ENCODE measurements around the gene STK24. TPM values are rescaled to one million over a fixed set of nuclear protein-coding genes. Genes with fewer than 3 reads are reported as not detected.

Gene STK24
- total RNA-seq, 1 donor from 2014 or later: 66.2 TPM

DNA sequence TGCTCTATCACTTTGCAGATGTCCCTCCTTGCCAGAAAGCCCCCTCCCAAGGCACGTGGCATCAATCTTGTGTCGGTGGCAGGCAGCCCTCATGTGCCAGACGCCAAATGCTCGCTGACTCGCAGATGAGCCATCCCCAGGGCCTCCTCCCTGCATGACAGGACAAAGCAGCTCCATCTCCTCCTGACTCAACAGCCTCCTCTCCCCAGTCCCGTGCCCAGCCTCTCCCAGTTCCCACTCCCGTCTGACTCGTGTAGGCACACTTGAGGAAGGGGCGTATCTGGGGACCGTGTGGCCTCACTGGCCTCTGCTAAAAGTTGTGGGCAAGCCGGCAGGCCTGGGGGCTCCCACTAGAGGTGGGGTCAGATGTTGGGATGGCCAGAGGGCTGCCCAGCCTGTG lies 133.6 kb downstream of the STK24 start:
- TF ChIP-seq, protein P1, sequence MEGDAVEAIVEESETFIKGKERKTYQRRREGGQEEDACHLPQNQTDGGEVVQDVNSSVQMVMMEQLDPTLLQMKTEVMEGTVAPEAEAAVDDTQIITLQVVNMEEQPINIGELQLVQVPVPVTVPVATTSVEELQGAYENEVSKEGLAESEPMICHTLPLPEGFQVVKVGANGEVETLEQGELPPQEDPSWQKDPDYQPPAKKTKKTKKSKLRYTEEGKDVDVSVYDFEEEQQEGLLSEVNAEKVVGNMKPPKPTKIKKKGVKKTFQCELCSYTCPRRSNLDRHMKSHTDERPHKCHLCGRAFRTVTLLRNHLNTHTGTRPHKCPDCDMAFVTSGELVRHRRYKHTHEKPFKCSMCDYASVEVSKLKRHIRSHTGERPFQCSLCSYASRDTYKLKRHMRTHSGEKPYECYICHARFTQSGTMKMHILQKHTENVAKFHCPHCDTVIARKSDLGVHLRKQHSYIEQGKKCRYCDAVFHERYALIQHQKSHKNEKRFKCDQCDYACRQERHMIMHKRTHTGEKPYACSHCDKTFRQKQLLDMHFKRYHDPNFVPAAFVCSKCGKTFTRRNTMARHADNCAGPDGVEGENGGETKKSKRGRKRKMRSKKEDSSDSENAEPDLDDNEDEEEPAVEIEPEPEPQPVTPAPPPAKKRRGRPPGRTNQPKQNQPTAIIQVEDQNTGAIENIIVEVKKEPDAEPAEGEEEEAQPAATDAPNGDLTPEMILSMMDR (IDR thresholded peaks at IDR 0.05; ENCODE audit: borderline replicate concordance): no peak
- Histone ChIP-seq H3K4me1 (peaks cover 16% of the 10 kb centered on the region), H3K36me3 (peaks cover 45% of the 10 kb centered on the region), H3K27me3 (ENCODE audit: low read depth) (no peaks in the 10 kb centered on the region), H3K27ac (replicated peaks) (no peak overlapping the region), H3K9me3 (replicated peaks) (no peaks in the 10 kb centered on the region), H3K4me3 (no peak overlapping the region)
- intact Hi-C loops (cut with micrococcal nuclease): no loop called here
- no peak for DNase-seq

DNA sequence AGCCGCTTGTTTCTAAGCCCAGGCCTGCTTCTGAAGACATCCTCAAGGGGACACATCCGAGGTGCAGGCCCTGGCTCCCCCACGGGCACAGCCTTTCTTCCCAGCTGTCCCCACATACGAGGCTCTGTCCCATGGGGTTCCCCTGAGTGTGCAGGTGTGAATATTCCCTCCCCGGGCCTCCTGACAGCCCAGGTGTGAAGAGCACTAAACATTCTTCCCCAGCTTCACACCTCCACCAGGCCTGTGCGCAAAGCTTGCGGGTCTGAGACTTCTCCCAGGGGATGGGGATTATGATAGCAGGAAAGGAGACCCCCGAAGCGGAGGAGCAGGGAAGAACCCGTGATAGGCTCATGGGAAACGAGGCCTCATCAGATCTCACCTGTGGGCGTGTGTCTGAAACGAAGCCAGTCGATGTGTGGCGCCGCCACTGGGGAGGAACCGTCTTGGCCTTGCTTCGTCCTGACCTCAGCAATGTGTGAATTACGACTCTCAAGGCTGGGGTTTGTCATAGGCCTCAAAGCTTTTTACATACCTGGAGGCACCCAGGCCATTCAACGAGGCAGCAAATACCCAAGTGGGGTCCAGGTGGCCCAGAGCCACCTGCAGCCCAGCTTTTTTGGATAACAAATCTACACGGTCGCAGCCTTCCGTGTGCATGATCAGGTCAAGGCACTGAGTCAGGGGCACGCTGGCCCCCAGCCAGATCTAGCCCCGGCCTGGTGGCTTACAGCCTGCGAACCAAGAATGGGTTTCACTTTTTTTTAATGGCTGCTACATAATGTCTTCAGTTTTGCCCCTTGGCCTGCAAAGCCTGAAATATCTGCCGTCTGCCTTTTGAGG lies 134.3 kb downstream of the STK24 start:
- Histone ChIP-seq H3K4me3 (no peak overlapping the region), H3K4me1 (peaks cover 10% of the 10 kb centered on the region), H3K9me3 (replicated peaks) (no peaks in the 10 kb centered on the region), H3K36me3 (peaks cover 42% of the 10 kb centered on the region), H3K27ac (replicated peaks) (no peak overlapping the region), H3K27me3 (ENCODE audit: low read depth) (no peaks in the 10 kb centered on the region)
- no peak for DNase-seq
- intact Hi-C loops (cut with micrococcal nuclease): no loop called here
- TF ChIP-seq, protein P1 (IDR thresholded peaks at IDR 0.05; ENCODE audit: borderline replicate concordance): no peak

DNA sequence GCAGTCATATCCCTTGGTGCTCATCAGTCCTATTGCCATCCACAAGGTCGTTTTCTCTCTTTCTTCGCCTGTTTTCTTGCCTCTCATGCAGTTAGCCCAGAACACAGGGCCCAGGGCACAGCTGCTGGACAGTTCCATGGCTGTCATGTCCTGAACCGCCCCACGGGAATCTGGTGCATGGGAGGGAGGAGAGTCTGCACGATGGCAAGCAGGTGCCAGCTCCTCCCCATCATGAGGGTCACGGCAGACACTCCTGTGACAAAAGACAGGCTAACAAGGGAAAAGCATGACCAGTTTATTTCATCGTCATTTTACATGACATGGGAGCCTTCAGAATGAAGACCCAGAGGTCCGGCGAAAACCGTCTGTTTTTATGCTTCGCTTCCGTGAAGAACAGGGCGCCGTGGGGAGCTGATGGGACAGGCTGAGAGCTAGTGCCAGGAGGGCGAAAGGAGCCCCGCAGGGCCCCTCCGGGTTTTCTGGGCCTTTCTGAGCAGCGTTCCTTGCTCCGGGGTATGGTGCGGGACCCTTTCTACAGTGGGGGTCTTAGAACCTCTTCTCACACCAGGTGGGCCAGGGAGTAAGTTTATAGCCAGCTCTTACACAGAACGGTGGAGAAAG lies 135.7 kb downstream of the STK24 start:
- TF ChIP-seq, protein P1 (IDR thresholded peaks at IDR 0.05; ENCODE audit: borderline replicate concordance): no peak
- intact Hi-C loops (cut with micrococcal nuclease): no loop called here
- H3K4me1 ChIP-seq: peaks cover 10% of the 10 kb centered on the region
- H3K27me3 ChIP-seq (ENCODE audit: low read depth): no peaks in the 10 kb centered on the region
- no peak overlapping the region for H3K27ac ChIP-seq (replicated peaks)
- no peaks in the 10 kb centered on the region for H3K9me3 ChIP-seq (replicated peaks)
- no peak for DNase-seq
- peaks cover 33% of the 10 kb centered on the region for H3K36me3 ChIP-seq
- H3K4me3 ChIP-seq: no peak overlapping the region

DNA sequence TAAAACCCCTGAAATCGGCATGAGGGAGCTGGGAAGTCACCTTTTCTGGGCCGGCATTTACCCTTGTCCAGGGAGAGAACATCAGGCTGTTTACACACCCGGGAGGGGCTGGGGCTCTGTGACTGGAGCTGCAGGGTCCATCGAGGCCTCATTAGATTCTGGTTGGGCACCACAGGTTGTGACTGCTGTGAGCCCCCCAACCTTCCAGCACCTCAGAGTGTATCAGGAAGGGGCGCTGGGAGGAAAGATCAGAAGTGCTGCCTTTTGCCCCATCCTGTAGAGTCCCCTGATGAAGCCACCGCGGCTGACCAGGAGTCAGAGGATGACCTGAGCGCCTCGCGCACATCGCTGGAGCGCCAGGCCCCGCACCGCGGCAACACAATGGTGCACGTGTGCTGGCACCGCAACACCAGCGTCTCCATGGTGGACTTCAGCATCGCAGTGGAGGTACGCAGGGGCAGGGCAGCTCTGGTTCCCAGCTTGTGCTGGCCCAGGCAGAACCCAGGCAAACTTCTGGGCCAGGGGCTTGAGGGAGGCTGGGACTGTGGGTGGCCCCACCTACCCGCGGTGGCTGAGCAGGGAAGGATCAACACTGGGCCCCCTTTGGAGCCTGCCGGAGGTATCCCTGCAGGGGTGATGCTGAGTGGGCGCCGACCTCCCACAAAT lies 136.4 kb downstream of the STK24 start:
- Histone ChIP-seq H3K4me1 (peaks cover 7% of the 10 kb centered on the region), H3K4me3 (no peak overlapping the region), H3K27me3 (ENCODE audit: low read depth) (no peaks in the 10 kb centered on the region), H3K36me3 (peaks cover 36% of the 10 kb centered on the region), H3K27ac (replicated peaks) (no peak overlapping the region), H3K9me3 (replicated peaks) (no peaks in the 10 kb centered on the region)
- DNase-seq: no peak
- TF ChIP-seq, protein P1 (IDR thresholded peaks at IDR 0.05; ENCODE audit: borderline replicate concordance): no peak
- intact Hi-C loops (cut with micrococcal nuclease): no loop called here

DNA sequence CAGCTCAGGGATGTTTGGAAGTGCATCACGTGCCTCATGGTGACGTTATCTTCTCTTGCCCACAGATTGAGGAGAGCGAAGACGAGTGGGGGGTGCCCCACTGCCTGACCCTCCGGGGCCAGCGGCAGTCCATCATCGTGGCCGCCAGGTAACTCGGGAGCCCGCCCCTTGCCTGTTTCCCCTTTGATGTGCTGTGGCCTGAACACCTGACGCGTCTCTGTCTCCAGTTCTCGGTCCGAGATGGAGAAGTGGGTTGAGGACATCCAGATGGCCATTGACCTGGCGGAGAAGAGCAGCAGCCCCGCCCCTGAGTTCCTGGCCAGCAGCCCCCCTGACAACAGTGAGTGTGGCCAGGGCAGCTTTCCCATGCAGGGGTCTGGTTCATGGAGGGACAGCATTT lies 137.0 kb downstream of the STK24 start:
- no peak for DNase-seq
- no peaks in the 10 kb centered on the region for H3K9me3 ChIP-seq (replicated peaks)
- H3K4me3 ChIP-seq: no peak overlapping the region
- intact Hi-C loops (cut with micrococcal nuclease): no loop called here
- peaks cover under 1% of the 10 kb centered on the region for H3K4me1 ChIP-seq
- H3K36me3 ChIP-seq: peaks cover 40% of the 10 kb centered on the region
- H3K27me3 ChIP-seq (ENCODE audit: low read depth): no peaks in the 10 kb centered on the region
- no peak overlapping the region for H3K27ac ChIP-seq (replicated peaks)
- TF ChIP-seq, protein P1 (IDR thresholded peaks at IDR 0.05; ENCODE audit: borderline replicate concordance): no peak

Data from left ventricle myocardium inferior (tissue), 1 donor.